HepG2 (cell line): ENCODE measurements around the gene PIP4K2B. TPM values are rescaled to one million over a fixed set of nuclear protein-coding genes. Genes with fewer than 3 reads are reported as not detected.
A peak's percentile ranks its signal among the peaks of the same experiment; 100 is the strongest.

Experiments
- AHR ChIP-seq: IDR thresholded peaks from 2 replicates; pipeline ENCODE4 v1.6.1; 2018; ENCODE audit warnings: missing genetic modification reagents, missing compliant biosample characterization
- ARHGAP35 ChIP-seq: sonication (generic); formaldehyde crosslinking; IDR thresholded peaks from 2 replicates; pipeline ENCODE4 v1.9.0; 2022; ENCODE audit warnings: mild to moderate bottlenecking, inconsistent platforms, moderate library complexity, missing genetic modification reagents, borderline replicate concordance
- DNMT1 ChIP-seq: sonication (generic); formaldehyde crosslinking; IDR thresholded peaks from 2 replicates; pipeline ENCODE4 v1.5.1; 2020; ENCODE audit warnings: mild to moderate bottlenecking, missing genetic modification reagents
- ESRRA ChIP-seq: sonication (generic); formaldehyde crosslinking; IDR thresholded peaks from 2 replicates; pipeline ENCODE4 v1.5.1; 2020; ENCODE audit warnings: mild to moderate bottlenecking, low read depth, missing genetic modification reagents
- GABPB1 ChIP-seq: IDR thresholded peaks from 2 replicates; pipeline ENCODE4 v1.6.1; 2016; ENCODE audit warnings: mild to moderate bottlenecking, missing genetic modification reagents, moderate library complexity, missing compliant biosample characterization
- HNF4G ChIP-seq, 2 experiments: sonication (generic) in 1 of 2; formaldehyde crosslinking in 1 of 2; IDR thresholded peaks; 2 replicates each; pipeline versions ENCODE4 v1.4.0 to v1.6.1; 2011 to 2020; ENCODE audit warnings: borderline replicate concordance in 2 of 2, low read depth in 2 of 2, mild to moderate bottlenecking in 2 of 2, low read length in 1 of 2, missing genetic modification reagents in 1 of 2, moderate library complexity in 1 of 2
- IKZF1 ChIP-seq: fragments of 450-650 bp; IDR thresholded peaks from 2 replicates; pipeline ENCODE4 v1.7.1; 2016
- KDM2A ChIP-seq: sonication (generic); formaldehyde crosslinking; IDR thresholded peaks from 2 replicates; pipeline ENCODE4 v1.4.0; 2020; ENCODE audit warnings: low read depth, missing genetic modification reagents, borderline replicate concordance
- LCORL ChIP-seq, 2 experiments: fragments of 450-650 bp in 1 of 2; sonication (generic) in 1 of 2; formaldehyde crosslinking in 1 of 2; IDR thresholded peaks; 2 replicates each; pipeline versions ENCODE4 v1.5.0 to v1.6.1; 2017 to 2020; ENCODE audit warnings: antibody characterized with exemption in 1 of 2, missing genetic modification reagents in 1 of 2
- MBNL3 ChIP-seq: fragments of 250-450 bp; sonication (Bioruptor Pico); conservative IDR thresholded peaks from 2 replicates; pipeline ENCODE4 v1.8.0; 2022; ENCODE audit warnings: mild to moderate bottlenecking, inconsistent platforms
- NR2F1 ChIP-seq, 2 experiments: fragments of 450-650 bp in 1 of 2; formaldehyde crosslinking in 1 of 2; IDR thresholded peaks; 2 replicates each; pipeline versions ENCODE4 v1.5.0 to v1.6.1; 2016 to 2020; ENCODE audit warnings: mild to moderate bottlenecking in 1 of 2, missing compliant biosample characterization in 1 of 2, missing genetic modification reagents in 1 of 2, moderate library complexity in 1 of 2
- PTBP1 ChIP-seq: fragments of 200-400 bp; formaldehyde crosslinking; IDR thresholded peaks from 2 replicates; pipeline ENCODE4 v1.6.1; 2018; ENCODE audit warnings: low read length, low read depth; ENCODE audit not compliant: poor library complexity, severe bottlenecking
- TOE1 ChIP-seq: sonication (generic); formaldehyde crosslinking; IDR thresholded peaks from 2 replicates; pipeline ENCODE4 v1.4.0; 2020; ENCODE audit warnings: mild to moderate bottlenecking, missing genetic modification reagents
- ZNF33A ChIP-seq: sonication (generic); formaldehyde crosslinking; IDR thresholded peaks from 2 replicates; pipeline ENCODE4 v1.5.1; 2020; ENCODE audit warnings: missing genetic modification reagents, mild to moderate bottlenecking, moderate library complexity, borderline replicate concordance
- ZNF577 ChIP-seq: sonication (generic); formaldehyde crosslinking; IDR thresholded peaks from 2 replicates; pipeline ENCODE4 v1.4.0; 2020; ENCODE audit warnings: mild to moderate bottlenecking, low read depth, missing genetic modification reagents, borderline replicate concordance
- ZNF704 ChIP-seq: sonication (generic); formaldehyde crosslinking; IDR thresholded peaks from 2 replicates; pipeline ENCODE4 v1.8.1; 2023; ENCODE audit warnings: mild to moderate bottlenecking, inconsistent platforms, moderate library complexity, missing genetic modification reagents, borderline replicate concordance
- ZNF777 ChIP-seq: sonication (generic); formaldehyde crosslinking; IDR thresholded peaks from 2 replicates; pipeline ENCODE4 v1.4.0; 2020; ENCODE audit warnings: missing genetic modification reagents
- ZNF781 ChIP-seq: sonication (generic); formaldehyde crosslinking; IDR thresholded peaks from 2 replicates; pipeline ENCODE4 v1.5.1; 2020; ENCODE audit warnings: borderline replicate concordance, mild to moderate bottlenecking, missing genetic modification reagents; ENCODE audit errors: not compliant biosample characterization
- ZNF841 ChIP-seq: sonication (generic); formaldehyde crosslinking; IDR thresholded peaks from 2 replicates; pipeline ENCODE4 v1.8.1; 2023; ENCODE audit warnings: missing genetic modification reagents, borderline replicate concordance
- polyA plus RNA-seq, 8 experiments: library from polyadenylated mRNA; depleted of rRNA in 3 of 8; stranded (reverse) in 7 of 8; unstranded in 1 of 8; fragments of >200 nt; fragmentation: Illumina TruSeq in 4 of 8; extraction: Trizol in 4 of 8; gene quantifications; 2 replicates each; pipeline versions ENCODE4 v1.2.1 to v1.2.3, GENCODE V29; 2011 to 2016; ENCODE audit warnings: low read depth in 4 of 8, missing spikeins in 1 of 8, mixed read lengths in 1 of 8; ENCODE audit not compliant: insufficient read depth in 1 of 8
- total RNA-seq, 5 experiments: library from RNA; depleted of rRNA; stranded (reverse); fragments of >200 nt; fragmentation: Illumina TruSeq; extraction: Trizol; gene quantifications; 2 replicates each; pipeline ENCODE4 v1.2.3, GENCODE V29; 2016; ENCODE audit warnings: low read depth in 1 of 5
- TF ChIP-seq, protein P1 (sequence below): sonication (generic); formaldehyde crosslinking; IDR thresholded peaks from 2 replicates; pipeline ENCODE4 v1.9.0; 2021; ENCODE audit warnings: mild to moderate bottlenecking, missing genetic modification reagents

Gene PIP4K2B
- total and polyA plus RNA-seq, 2 of the 13 experiments (the other 11 are each of a cell fraction or from before 2014, with no cell fraction given), result 20.4 to 54.0 TPM

GRCh38 chr17:38824899-38825761 lies 25.8 kb upstream of the PIP4K2B start, which contains the start of gene CWC25 (continued):
- TF ChIP-seq ARHGAP35 (peak; percentile 70; the same call in 1 of the 2 replicates), NR2F1 (CRISPR knock-in tag; IDR thresholded peaks at IDR 0.05) (no peak), TOE1 (CRISPR knock-in tag) (peak; percentile 76; the same call in 1 of the 2 replicates), DNMT1 (CRISPR knock-in tag) (0 out of 2 replicates have a peak, but pooled peaks have one; percentile 25), ZNF577 (CRISPR knock-in tag) (no peak), PTBP1 (peak; percentile 41), ZNF777 (CRISPR knock-in tag) (peak; percentile 81), AHR (CRISPR knock-in tag) (0 out of 2 replicates have a peak, but pooled peaks have one; percentile 92), HNF4G (IDR thresholded peaks at IDR 0.05; ENCODE audit: borderline replicate concordance, low read depth, low read length) (peak; percentile 68; the same call in 1 of the 2 replicates), HNF4G (CRISPR knock-in tag; IDR thresholded peaks at IDR 0.05; ENCODE audit: borderline replicate concordance, low read depth) (peak; percentile 69; the same call in 1 of the 2 replicates), IKZF1 (no peak), KDM2A (peak; percentile 97), ESRRA (CRISPR knock-in tag) (no peak; the same call in 1 of the 2 replicates), ZNF704 (CRISPR knock-in tag) (peak; percentile 31; the same call in 1 of the 2 replicates), ZNF781 (CRISPR knock-in tag) (peak; percentile 92), LCORL (IDR thresholded peaks at IDR 0.05) (peak; percentile 64), LCORL (CRISPR knock-in tag; IDR thresholded peaks at IDR 0.05) (peak; percentile 88), ZNF841 (CRISPR knock-in tag) (no peak), MBNL3 (CRISPR knock-in tag) (no peak), ZNF33A (CRISPR knock-in tag) (no peak), GABPB1 (CRISPR knock-in tag) (peak; percentile 99)
- TF ChIP-seq, protein P1, sequence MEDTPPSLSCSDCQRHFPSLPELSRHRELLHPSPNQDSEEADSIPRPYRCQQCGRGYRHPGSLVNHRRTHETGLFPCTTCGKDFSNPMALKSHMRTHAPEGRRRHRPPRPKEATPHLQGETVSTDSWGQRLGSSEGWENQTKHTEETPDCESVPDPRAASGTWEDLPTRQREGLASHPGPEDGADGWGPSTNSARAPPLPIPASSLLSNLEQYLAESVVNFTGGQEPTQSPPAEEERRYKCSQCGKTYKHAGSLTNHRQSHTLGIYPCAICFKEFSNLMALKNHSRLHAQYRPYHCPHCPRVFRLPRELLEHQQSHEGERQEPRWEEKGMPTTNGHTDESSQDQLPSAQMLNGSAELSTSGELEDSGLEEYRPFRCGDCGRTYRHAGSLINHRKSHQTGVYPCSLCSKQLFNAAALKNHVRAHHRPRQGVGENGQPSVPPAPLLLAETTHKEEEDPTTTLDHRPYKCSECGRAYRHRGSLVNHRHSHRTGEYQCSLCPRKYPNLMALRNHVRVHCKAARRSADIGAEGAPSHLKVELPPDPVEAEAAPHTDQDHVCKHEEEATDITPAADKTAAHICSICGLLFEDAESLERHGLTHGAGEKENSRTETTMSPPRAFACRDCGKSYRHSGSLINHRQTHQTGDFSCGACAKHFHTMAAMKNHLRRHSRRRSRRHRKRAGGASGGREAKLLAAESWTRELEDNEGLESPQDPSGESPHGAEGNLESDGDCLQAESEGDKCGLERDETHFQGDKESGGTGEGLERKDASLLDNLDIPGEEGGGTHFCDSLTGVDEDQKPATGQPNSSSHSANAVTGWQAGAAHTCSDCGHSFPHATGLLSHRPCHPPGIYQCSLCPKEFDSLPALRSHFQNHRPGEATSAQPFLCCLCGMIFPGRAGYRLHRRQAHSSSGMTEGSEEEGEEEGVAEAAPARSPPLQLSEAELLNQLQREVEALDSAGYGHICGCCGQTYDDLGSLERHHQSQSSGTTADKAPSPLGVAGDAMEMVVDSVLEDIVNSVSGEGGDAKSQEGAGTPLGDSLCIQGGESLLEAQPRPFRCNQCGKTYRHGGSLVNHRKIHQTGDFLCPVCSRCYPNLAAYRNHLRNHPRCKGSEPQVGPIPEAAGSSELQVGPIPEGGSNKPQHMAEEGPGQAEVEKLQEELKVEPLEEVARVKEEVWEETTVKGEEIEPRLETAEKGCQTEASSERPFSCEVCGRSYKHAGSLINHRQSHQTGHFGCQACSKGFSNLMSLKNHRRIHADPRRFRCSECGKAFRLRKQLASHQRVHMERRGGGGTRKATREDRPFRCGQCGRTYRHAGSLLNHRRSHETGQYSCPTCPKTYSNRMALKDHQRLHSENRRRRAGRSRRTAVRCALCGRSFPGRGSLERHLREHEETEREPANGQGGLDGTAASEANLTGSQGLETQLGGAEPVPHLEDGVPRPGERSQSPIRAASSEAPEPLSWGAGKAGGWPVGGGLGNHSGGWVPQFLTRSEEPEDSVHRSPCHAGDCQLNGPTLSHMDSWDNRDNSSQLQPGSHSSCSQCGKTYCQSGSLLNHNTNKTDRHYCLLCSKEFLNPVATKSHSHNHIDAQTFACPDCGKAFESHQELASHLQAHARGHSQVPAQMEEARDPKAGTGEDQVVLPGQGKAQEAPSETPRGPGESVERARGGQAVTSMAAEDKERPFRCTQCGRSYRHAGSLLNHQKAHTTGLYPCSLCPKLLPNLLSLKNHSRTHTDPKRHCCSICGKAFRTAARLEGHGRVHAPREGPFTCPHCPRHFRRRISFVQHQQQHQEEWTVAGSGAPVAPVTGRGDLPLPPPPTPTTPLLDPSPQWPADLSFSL (CRISPR knock-in tag), result no peak
